ENCODE measurements around the gene OPTC.
"Not testable (repeated sequence)": the region's sequence is repeated elsewhere in the genome, so short reads cannot be mapped to it uniquely, and the experiment has no call there.

Gene OPTC
- 0 reads per million in 4 donors for total RNA-seq

- DNase-seq = no peak
Observed at GRCh38 chr1:203493901-203494300, at the start of gene OPTC. OPTC (plus strand) TSS chr1:203494153; CDS start chr1:203496006, 1,853 bp downstream.

- no peak for DNase-seq
Observed at GRCh38 chr1:203444171-203444576, 49.8 kb upstream of the OPTC start.

- no peak for DNase-seq
Observed at GRCh38 chr1:203447151-203447550, 46.8 kb upstream of the OPTC start.

- not testable (repeated sequence) for DNase-seq
Observed at GRCh38 chr1:203447598-203447997, 46.4 kb upstream of the OPTC start.

- no peak for DNase-seq
Observed at GRCh38 chr1:203448521-203449061, 45.4 kb upstream of the OPTC start.

- DNase-seq = no peak
Observed at GRCh38 chr1:203450001-203450400, 44.0 kb upstream of the OPTC start.

GRCh38 chr1:203450479-203451149 lies 43.3 kb upstream of the OPTC start:
- DNase-seq = no peak

GRCh38 chr1:203451836-203452784 lies 41.8 kb upstream of the OPTC start:
- no peak for DNase-seq

GRCh38 chr1:203453016-203453415 lies 40.9 kb upstream of the OPTC start:
- DNase-seq = no peak

- no peak for DNase-seq
Observed at GRCh38 chr1:203453616-203454015, 40.3 kb upstream of the OPTC start.

- DNase-seq = no peak
Observed at GRCh38 chr1:203454986-203455471, 38.9 kb upstream of the OPTC start.

GRCh38 chr1:203455706-203456105 lies 38.2 kb upstream of the OPTC start:
- no peak for DNase-seq

- no peak for DNase-seq
Observed at GRCh38 chr1:203456577-203456976, 37.4 kb upstream of the OPTC start.

GRCh38 chr1:203458078-203458477 lies 35.9 kb upstream of the OPTC start:
- no peak for DNase-seq

- no peak for DNase-seq
Observed at GRCh38 chr1:203459671-203460201, 34.2 kb upstream of the OPTC start.

GRCh38 chr1:203461717-203462116 lies 32.2 kb upstream of the OPTC start:
- DNase-seq = no peak

- DNase-seq = no peak
Observed at GRCh38 chr1:203462143-203462542, 31.8 kb upstream of the OPTC start.

GRCh38 chr1:203462878-203463277 lies 31.1 kb upstream of the OPTC start:
- DNase-seq = no peak

GRCh38 chr1:203463469-203464062 lies 30.4 kb upstream of the OPTC start:
- no peak for DNase-seq

GRCh38 chr1:203464226-203464625 lies 29.7 kb upstream of the OPTC start:
- DNase-seq = no peak

GRCh38 chr1:203464743-203465142 lies 29.2 kb upstream of the OPTC start:
- no peak for DNase-seq

GRCh38 chr1:203465146-203465798 lies 28.7 kb upstream of the OPTC start:
- no peak for DNase-seq

Measured in T-helper 1 cell (primary cell).